Ovary (tissue), 3 donors: ENCODE results near the gene HIRA.

ENCODE experiments used
- EP300 ChIP-seq: sonication (generic); formaldehyde crosslinking; IDR thresholded peaks from one replicate; pipeline ENCODE4 v1.6.1; 2017; ENCODE audit warnings: antibody characterized with exemption
- POLR2A ChIP-seq: fragments of 450-650 bp; IDR thresholded peaks from one replicate; pipeline ENCODE4 v1.6.1; 2017; ENCODE audit warnings: antibody characterized with exemption, mild to moderate bottlenecking, moderate library complexity
- TF ChIP-seq, protein P1 (sequence below), 3 donors: fragments of 450-650 bp in 2 of 3; fragments of 200-600 bp in 1 of 3; IDR thresholded peaks; one replicate each; pipeline versions ENCODE4 v1.5.1 to v1.8.0; 2016 to 2022; ENCODE audit warnings: antibody characterized with exemption in 3 of 3, mild to moderate bottlenecking in 1 of 3
- donor health status: DM: no; HTN: no; CAD: no.

GRCh38 chr22:19397734-19398104 lies 33.8 kb downstream of the HIRA start:
- TF ChIP-seq POLR2A (no peak), EP300 (no peak)
- TF ChIP-seq, protein P1, sequence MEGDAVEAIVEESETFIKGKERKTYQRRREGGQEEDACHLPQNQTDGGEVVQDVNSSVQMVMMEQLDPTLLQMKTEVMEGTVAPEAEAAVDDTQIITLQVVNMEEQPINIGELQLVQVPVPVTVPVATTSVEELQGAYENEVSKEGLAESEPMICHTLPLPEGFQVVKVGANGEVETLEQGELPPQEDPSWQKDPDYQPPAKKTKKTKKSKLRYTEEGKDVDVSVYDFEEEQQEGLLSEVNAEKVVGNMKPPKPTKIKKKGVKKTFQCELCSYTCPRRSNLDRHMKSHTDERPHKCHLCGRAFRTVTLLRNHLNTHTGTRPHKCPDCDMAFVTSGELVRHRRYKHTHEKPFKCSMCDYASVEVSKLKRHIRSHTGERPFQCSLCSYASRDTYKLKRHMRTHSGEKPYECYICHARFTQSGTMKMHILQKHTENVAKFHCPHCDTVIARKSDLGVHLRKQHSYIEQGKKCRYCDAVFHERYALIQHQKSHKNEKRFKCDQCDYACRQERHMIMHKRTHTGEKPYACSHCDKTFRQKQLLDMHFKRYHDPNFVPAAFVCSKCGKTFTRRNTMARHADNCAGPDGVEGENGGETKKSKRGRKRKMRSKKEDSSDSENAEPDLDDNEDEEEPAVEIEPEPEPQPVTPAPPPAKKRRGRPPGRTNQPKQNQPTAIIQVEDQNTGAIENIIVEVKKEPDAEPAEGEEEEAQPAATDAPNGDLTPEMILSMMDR (IDR thresholded peaks at IDR 0.05) = no peak
